ENCODE results near the gene PELI3. TPM values are rescaled to one million over a fixed set of nuclear protein-coding genes. Genes with fewer than 3 reads are reported as not detected.

The PELI3 gene
- total RNA-seq, 1 donor from 2014 or later: 2.3 TPM

DNA sequence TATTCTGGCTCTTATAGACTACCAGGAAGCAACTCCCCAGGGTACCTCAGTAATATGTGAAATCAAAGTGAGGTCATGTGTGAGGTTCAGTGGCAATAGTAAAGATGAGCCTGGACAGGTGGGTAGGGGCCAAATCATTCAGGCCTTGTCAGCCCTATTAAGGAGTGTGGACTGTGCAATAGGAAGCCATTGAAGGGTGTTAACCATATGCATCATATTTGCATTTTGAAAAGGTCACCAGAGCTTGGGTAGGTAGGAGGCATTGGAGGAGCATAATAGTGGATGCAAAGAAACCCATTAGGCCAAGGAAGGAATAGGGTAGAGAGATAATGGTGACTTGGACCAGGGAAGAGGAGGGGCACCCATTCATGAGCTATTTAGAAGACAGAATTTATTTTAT lies 19.7 kb upstream of the PELI3 start:
- H3K4me3 ChIP-seq (ENCODE audit: low read depth, low read length): no peak overlapping the region
- TF ChIP-seq, protein P1, sequence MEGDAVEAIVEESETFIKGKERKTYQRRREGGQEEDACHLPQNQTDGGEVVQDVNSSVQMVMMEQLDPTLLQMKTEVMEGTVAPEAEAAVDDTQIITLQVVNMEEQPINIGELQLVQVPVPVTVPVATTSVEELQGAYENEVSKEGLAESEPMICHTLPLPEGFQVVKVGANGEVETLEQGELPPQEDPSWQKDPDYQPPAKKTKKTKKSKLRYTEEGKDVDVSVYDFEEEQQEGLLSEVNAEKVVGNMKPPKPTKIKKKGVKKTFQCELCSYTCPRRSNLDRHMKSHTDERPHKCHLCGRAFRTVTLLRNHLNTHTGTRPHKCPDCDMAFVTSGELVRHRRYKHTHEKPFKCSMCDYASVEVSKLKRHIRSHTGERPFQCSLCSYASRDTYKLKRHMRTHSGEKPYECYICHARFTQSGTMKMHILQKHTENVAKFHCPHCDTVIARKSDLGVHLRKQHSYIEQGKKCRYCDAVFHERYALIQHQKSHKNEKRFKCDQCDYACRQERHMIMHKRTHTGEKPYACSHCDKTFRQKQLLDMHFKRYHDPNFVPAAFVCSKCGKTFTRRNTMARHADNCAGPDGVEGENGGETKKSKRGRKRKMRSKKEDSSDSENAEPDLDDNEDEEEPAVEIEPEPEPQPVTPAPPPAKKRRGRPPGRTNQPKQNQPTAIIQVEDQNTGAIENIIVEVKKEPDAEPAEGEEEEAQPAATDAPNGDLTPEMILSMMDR (IDR thresholded peaks at IDR 0.05; ENCODE audit: insufficient read depth, low read length, poor library complexity, severe bottlenecking): no peak
- no peaks in the 10 kb centered on the region for H3K36me3 ChIP-seq (ENCODE audit: control insufficient read depth, insufficient read depth, low read length)
- no peaks in the 10 kb centered on the region for H3K27me3 ChIP-seq (ENCODE audit: control insufficient read depth, insufficient read depth, low read length)
- DNase-seq (ENCODE audit: low read depth): no peak

DNA sequence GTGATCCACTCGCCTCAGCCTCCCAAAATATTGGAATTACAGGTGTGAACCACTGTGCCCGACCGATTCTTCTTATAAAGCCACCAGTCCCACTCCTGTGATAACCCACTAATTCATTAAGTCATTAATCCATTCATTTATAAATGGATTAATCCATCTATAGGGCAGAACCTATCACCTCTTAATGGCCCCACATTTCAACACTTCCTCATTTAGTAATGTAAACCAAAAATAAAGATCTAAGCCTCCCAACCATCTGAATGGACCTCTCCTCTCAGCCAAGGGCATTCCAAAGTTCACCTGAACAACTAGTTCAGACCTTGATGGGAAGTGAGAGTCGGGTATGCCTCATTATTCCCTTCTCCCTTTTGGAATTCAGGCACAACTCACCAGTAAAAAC lies 18.2 kb upstream of the PELI3 start:
- Histone ChIP-seq H3K4me3 (ENCODE audit: low read depth, low read length) (no peak overlapping the region), H3K36me3 (ENCODE audit: control insufficient read depth, insufficient read depth, low read length) (no peaks in the 10 kb centered on the region), H3K27me3 (ENCODE audit: control insufficient read depth, insufficient read depth, low read length) (peaks cover 2% of the 10 kb centered on the region)
- DNase-seq (ENCODE audit: low read depth): no peak
- TF ChIP-seq, protein P1 (IDR thresholded peaks at IDR 0.05; ENCODE audit: insufficient read depth, low read length, poor library complexity, severe bottlenecking): no peak

DNA sequence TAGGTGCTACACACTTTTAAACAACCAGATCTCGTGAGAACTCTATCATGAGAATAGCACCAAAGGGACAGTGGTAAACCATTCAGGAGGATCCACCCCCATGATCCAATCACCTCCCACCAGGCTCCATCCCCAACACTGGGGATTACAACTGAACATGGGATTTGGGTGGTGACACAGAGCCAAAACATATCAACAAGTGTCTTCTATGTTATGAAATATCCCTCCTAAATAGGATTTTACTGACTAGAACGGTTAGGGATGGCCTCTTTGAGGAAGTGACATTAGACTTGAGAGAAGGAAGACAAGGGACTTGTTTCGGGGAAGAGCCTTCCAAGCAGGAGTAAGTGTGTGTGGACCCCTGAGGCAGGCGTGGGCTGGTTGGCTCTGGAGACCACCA lies 16.1 kb upstream of the PELI3 start:
- Histone ChIP-seq H3K36me3 (ENCODE audit: control insufficient read depth, insufficient read depth, low read length) (no peaks in the 10 kb centered on the region), H3K4me3 (ENCODE audit: low read depth, low read length) (no peak overlapping the region), H3K27me3 (ENCODE audit: control insufficient read depth, insufficient read depth, low read length) (peaks cover 2% of the 10 kb centered on the region)
- DNase-seq (ENCODE audit: low read depth): no peak
- TF ChIP-seq, protein P1 (IDR thresholded peaks at IDR 0.05; ENCODE audit: insufficient read depth, low read length, poor library complexity, severe bottlenecking): no peak

DNA sequence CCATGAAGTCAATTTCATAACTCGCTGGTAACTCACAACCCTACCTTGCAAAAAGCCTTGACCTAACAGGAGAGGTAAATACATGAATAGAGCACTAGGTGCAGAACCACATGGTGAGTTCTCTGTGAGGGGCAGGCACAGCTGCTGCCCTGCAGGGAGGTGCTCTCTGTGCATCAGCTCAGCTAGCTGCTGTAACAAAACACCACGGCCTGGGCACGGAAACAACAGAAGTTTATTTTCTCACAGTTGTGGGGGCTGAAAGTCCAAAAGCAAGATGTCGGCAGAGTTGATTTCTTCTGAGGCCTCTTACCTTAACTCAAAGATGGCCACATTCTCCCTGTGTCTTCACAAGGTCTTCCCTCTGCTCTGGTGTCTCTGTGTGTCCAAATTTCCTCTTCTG lies 15.0 kb upstream of the PELI3 start:
- no peaks in the 10 kb centered on the region for H3K36me3 ChIP-seq (ENCODE audit: control insufficient read depth, insufficient read depth, low read length)
- no peak overlapping the region for H3K4me3 ChIP-seq (ENCODE audit: low read depth, low read length)
- TF ChIP-seq, protein P1 (IDR thresholded peaks at IDR 0.05; ENCODE audit: insufficient read depth, low read length, poor library complexity, severe bottlenecking): no peak
- H3K27me3 ChIP-seq (ENCODE audit: control insufficient read depth, insufficient read depth, low read length): peaks cover 2% of the 10 kb centered on the region
- DNase-seq (ENCODE audit: low read depth): no peak

DNA sequence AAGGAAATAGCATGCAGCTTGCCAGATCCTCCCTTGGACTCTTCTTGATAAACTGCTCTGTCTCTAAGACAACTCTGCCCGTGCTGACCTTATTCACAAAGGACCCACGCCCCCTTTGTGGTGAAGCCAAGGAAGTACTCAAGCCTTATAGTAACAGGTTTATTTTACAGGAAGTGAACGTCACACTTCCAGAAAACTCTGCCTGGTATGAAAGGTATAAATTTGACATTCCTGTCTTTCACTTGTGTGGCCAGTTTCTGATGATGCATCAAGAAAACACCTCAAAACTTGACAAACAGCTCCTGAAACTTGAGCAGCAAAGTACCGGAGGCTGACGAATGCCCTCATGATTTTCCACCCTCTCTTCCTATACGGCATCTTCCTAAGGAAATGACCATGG lies 12.5 kb upstream of the PELI3 start:
- H3K36me3 ChIP-seq (ENCODE audit: control insufficient read depth, insufficient read depth, low read length): no peaks in the 10 kb centered on the region
- H3K27me3 ChIP-seq (ENCODE audit: control insufficient read depth, insufficient read depth, low read length): peaks cover 2% of the 10 kb centered on the region
- no peak overlapping the region for H3K4me3 ChIP-seq (ENCODE audit: low read depth, low read length)
- DNase-seq (ENCODE audit: low read depth): no peak
- TF ChIP-seq, protein P1 (IDR thresholded peaks at IDR 0.05; ENCODE audit: insufficient read depth, low read length, poor library complexity, severe bottlenecking): no peak

DNA sequence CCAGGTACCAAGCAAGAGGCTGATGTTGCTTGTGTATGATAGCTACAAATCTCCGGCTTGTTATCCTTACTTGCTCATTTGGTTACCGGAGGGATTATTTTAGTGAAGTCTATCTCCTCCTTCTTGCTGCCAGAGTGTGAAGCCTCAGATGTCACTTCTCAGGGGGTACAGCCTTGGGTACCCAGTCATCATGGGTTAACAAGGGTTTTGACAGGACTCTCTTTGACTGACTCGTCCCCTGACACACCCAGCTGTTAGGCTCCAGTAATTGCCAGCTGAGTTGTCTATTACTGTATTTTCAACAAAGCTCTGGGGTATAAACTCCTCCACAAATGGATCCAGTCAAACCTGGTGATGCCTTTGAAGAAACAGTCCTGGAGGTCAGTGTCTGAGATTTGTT lies 11.9 kb upstream of the PELI3 start:
- H3K27me3 ChIP-seq (ENCODE audit: control insufficient read depth, insufficient read depth, low read length): peaks cover 2% of the 10 kb centered on the region
- no peaks in the 10 kb centered on the region for H3K36me3 ChIP-seq (ENCODE audit: control insufficient read depth, insufficient read depth, low read length)
- TF ChIP-seq, protein P1 (IDR thresholded peaks at IDR 0.05; ENCODE audit: insufficient read depth, low read length, poor library complexity, severe bottlenecking): no peak
- no peak for DNase-seq (ENCODE audit: low read depth)
- no peak overlapping the region for H3K4me3 ChIP-seq (ENCODE audit: low read depth, low read length)
